NCI-H187 (cell line): ENCODE data around the gene SLC44A3.
A peak's percentile ranks its signal among the peaks of the same experiment; 100 is the strongest.

Source experiments
- DNase-seq, 2 experiments: peaks; one replicate each; lab custom pipeline; 2025; lab: John Stamatoyannopoulos, UW

Gene SLC44A3

GRCh38 chr1:94819945-94820746 lies at the start of gene SLC44A3:
Gene SLC44A3, plus strand, starts transcription at chr1:94820357. Its CDS starts 95 bp downstream, at chr1:94820452.
- DNase-seq: peak in 1 of 2 experiments; percentile 39

GRCh38 chr1:94772230-94772641 lies 47.9 kb upstream of the SLC44A3 start:
- no peak for DNase-seq

DNA sequence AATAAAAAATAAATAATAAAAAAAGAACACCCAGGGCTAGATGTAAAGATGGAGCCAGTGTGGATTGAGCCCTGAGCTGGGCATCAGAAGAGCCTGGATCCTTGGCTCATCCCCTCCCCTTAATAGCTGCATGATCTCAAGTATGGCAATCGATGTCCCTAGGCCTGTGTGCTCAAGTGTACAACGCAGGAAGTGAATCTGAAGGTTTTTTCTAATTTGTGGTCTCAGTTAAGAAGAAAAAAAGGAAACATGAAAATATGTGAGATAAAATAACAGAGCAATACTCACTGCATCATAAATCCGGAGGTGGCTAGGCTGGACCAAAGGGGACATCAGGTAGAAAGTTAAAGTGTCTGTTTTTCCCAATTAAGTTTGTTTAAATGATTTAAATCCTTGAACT lies 47.3 kb upstream of the SLC44A3 start:
- DNase-seq: no peak

DNA sequence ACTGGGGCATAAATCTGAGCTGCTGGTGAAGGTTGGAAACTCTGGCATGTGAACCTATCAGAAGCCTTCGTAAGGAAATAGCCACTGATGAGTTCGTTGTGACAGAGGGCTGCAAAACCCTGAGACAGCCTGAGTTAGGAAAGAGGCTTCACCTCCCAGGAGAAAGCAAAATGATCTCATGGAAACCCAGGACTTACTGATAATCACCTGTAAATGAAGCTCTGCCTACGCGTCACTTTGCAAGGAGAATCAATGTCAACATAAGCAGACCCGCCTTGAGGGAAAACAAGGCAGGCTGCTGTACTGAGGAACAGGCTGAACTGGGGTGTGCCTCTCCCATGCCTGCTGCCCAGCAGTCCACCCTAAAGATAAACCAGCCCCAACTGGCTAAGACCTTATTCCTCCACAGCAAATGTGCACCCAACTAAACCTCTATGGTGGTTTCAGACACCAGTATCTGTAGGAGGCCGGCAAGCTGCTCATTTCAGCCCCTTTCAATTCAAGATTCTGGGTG lies 46.8 kb upstream of the SLC44A3 start:
- DNase-seq: no peak

DNA sequence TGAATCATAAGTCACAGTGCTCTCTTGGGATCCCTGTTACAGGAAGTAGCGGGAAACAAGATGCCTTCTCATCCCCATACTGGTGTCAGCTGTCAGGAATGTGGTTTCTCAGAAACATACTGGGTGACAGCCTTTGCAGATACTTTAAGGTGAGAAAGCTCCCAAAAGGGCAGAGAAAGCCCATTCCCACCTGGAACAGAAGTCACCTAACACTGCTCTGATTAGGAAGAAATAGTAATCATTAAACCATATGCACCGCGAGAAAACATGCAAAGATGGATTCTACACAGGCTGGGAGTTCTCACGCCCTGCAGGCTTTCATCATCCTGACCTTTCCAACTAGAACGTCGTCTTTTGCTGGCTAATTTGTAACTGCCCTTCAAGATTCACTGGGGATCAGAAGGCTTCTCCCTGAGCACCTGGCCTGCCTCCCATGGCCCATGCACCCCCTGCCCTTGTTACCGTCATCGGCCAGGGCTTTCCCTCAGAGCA lies 46.2 kb upstream of the SLC44A3 start:
- DNase-seq: no peak

- no peak for DNase-seq
Observed at GRCh38 chr1:94776474-94776873, 43.7 kb upstream of the SLC44A3 start.

DNA sequence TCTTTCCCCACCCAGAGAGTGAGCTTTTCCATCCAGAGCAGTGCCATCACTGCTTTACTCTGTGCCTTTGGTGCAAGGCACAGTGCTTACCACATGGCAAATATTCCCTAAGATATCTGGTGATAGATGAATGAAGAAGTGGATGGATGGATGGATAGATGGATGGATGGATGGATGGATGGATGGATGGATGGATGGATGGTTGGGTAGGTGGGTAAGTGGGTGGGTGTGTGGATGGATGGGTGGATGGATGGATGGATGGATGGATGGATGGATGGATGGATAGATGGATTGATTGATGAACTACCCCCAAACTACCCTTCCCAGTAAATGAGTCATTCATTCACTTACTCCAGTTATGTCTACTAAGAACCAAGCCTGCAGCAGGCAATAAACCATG lies 42.9 kb upstream of the SLC44A3 start:
- DNase-seq: no peak

DNA sequence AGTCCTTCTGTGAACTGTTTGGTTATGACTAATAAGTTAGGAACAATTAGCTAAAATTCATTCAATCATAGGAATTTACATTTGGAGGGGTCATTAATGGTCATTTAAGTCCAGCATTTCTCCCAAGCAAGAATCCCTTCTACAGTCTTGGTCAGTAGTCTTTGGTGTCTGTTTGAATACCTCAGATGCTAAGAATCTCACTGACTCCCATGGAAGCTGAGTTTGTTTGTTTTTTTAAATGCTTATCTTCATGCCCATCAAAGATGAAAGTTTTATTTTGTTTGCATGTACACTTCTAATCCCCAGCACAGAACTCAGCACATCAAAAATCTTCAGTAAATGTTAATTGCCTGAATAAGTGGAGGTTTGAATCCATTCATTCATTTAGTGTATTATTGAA lies 41.3 kb upstream of the SLC44A3 start:
- no peak for DNase-seq

DNA sequence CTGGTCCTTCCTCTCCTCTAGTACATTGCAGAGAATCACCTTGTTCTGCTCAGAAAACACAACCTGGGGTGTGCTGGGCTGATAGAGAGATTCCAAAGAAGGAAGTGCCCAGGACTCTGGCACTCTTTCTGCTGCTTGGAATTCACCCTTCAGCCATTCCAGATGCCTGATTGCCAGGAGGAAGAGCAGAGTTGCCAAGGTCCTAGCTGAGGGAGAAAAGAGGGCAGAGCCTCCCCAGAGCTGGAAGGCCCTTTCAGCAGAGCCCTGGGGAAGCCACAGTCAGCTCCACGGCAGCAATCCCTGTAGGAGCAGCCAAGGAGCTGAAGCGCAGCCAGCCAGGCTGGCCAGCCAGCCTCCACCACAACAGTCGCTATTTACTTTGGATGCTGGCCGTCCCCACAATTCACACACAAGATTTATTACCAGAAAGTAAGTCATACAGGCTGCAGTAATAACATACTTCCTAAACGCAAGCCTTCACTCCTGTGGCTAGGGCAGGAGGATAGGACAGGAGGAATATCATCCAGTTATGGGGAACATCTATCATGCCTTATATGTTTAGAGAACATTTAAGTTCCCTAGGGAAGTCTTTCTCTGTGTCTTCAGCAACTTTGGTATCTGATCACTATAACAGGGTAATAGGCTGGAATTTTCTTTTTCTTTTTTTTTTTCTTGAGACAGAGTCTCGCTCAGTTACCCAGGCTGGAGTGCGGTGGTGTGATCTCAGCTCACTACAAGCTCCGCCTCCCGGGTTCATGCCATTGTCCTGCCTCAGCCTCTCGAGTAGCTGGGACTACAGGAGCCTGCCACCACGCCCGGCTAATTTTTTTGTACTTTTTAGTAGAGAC lies 36.6 kb upstream of the SLC44A3 start:
- no peak for DNase-seq

GRCh38 chr1:94784190-94784515 lies 36.0 kb upstream of the SLC44A3 start:
- DNase-seq: no peak

DNA sequence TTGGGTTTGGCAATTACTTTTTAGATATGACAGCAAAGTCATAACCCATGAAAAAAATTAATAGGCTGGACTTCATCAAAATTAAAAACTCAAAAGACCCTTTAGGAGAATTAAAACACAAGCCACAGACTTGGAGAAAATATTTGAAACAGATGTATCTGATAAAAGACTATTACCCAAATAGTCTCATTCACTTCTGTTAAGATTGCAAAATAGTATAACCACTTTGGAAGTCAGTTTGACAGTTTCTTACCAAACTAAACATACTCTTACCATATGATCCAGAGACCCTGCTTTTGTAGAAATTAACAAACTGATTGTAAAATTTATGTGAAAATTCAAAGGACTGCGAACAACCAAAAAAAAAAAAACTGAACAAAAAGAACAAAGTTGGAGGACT lies 32.5 kb upstream of the SLC44A3 start:
- no peak for DNase-seq

- no peak for DNase-seq
Observed at GRCh38 chr1:94790246-94790645, 29.9 kb upstream of the SLC44A3 start.

DNA sequence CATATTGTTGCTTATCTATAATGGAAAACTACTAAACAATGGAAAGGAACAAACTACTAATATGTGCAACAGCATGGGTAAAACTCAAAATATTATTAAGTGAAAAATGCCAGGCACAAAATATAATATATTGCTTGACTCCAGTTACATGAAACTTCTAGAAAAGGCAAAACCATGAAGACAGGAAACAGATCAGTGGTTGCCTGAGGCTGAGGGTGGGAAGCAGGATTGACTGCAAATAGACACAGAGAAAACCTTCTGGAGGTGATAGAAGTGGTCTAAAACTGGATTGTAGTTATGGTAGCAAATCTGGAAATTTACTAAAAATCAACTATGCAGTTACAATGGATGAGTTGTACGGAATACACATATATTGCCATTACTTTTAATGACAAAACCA lies 29.5 kb upstream of the SLC44A3 start:
- no peak for DNase-seq

DNA sequence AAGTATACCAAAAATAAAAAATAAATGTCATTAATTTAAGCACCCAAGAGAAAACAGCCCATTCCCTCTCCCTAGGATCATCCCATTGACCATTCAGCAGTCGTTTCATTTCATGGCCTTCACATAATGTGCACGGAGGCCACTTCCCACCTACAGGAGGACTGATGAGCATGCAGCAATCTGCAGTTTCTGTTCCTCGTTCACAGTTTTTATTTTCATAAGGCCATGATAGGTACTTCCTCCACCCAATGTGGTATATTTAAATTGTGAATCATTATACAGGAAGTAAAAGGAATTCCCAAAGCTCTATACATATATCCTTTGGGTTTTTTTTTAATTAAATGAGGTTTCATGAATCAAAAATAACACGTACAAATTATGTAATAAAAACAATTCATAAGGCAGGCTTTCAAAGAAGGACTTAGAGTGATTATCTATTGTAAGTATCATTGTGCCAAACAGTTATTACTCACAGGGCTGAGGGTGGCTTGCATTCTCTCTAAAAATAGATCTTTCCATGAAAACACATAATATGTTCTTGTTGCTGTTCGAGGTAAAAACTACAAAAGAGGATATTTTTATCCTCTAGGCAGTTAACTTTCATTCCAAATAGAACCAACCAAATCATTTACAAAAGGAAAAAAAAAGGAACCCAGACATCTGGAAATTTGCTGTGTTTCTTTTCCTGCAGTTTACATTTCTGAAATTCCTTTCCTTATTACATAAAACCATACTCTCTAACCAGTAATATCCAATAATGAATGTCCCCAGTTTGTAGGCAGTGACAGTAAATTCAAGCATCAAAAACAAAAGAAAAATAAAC lies 27.5 kb upstream of the SLC44A3 start:
- DNase-seq: no peak

- no peak for DNase-seq
Observed at GRCh38 chr1:94793296-94793656, 26.9 kb upstream of the SLC44A3 start.

GRCh38 chr1:94795434-94795833 lies 24.7 kb upstream of the SLC44A3 start:
- DNase-seq: no peak

GRCh38 chr1:94796266-94796665 lies 23.9 kb upstream of the SLC44A3 start:
- no peak for DNase-seq

DNA sequence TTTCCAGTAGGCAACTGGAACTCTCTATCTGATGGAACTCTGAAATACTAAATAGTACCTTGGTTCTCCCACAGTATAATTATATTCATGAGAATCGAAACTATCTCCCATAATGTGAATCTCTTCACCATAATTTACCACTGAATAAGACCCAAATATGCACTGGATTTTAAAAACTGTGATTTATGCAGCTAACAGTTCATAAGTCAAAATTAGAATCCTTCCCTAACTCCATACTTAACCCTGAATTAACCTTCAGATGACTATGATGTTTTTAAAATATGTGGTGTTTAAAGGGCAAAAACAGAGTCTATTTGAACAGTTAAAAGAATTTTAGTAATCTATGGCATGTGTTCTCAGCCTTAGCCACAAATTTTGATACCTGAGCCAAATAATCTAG lies 22.9 kb upstream of the SLC44A3 start:
- no peak for DNase-seq

GRCh38 chr1:94798054-94798453 lies 22.1 kb upstream of the SLC44A3 start:
- no peak for DNase-seq

DNA sequence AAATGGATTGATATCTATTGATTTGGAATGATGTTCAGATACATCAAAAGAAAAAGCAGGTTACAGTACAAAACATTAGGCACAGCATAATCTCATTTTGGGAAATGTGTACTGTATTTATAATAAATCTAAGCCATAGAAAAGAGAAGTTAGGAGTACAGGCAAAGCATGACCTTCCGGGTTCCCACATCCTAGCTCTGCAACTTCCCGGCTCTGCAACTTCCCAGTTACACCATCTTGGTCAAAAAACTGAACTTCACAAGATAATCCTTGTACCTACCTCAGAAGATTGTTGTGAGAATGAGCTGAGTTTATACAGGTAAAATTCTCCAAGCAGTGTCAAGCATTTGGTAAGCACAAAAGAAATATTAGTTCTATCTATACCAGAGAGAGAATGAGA lies 21.7 kb upstream of the SLC44A3 start:
- DNase-seq: no peak

GRCh38 chr1:94799206-94799605 lies 21.0 kb upstream of the SLC44A3 start:
- no peak for DNase-seq

- no peak for DNase-seq
Observed at GRCh38 chr1:94801919-94802546, 18.1 kb upstream of the SLC44A3 start.
